SIG-M5 (cell line): ENCODE data around the gene HOXB2.
"Not testable (repeated sequence)": the region's sequence is repeated elsewhere in the genome, so short reads cannot be mapped to it uniquely, and the experiment has no call there.

Experiments used
- DNase-seq: peaks from one replicate; lab custom pipeline; 2025; lab: John Stamatoyannopoulos, UW

The HOXB2 gene

GRCh38 chr17:48514477-48514876 lies 30.4 kb downstream of the HOXB2 start:
- DNase-seq = no peak

GRCh38 chr17:48513666-48514455 lies 31.0 kb downstream of the HOXB2 start:
- DNase-seq = no peak

GRCh38 chr17:48513097-48513496 lies 31.8 kb downstream of the HOXB2 start:
- no peak for DNase-seq

GRCh38 chr17:48510761-48511604 lies 33.9 kb downstream of the HOXB2 start:
- DNase-seq = no peak

- DNase-seq = no peak
Observed at GRCh38 chr17:48510381-48510760, 34.5 kb downstream of the HOXB2 start.

GRCh38 chr17:48509708-48510107 lies 35.2 kb downstream of the HOXB2 start:
- DNase-seq = not testable (repeated sequence)

GRCh38 chr17:48506246-48506645 lies 38.7 kb downstream of the HOXB2 start:
- DNase-seq = no peak

GRCh38 chr17:48505788-48506187 lies 39.1 kb downstream of the HOXB2 start:
- no peak for DNase-seq

- no peak for DNase-seq
Observed at GRCh38 chr17:48504953-48505352, 40.0 kb downstream of the HOXB2 start.

GRCh38 chr17:48503747-48504146 lies 41.2 kb downstream of the HOXB2 start:
- no peak for DNase-seq

GRCh38 chr17:48502901-48503300 lies 42.0 kb downstream of the HOXB2 start:
- no peak for DNase-seq

GRCh38 chr17:48502312-48502711 lies 42.6 kb downstream of the HOXB2 start:
- DNase-seq = no peak

GRCh38 chr17:48500435-48501426 lies 44.2 kb downstream of the HOXB2 start:
- no peak for DNase-seq

- DNase-seq = no peak
Observed at GRCh38 chr17:48499735-48500434, 45.0 kb downstream of the HOXB2 start.

GRCh38 chr17:48499248-48499647 lies 45.7 kb downstream of the HOXB2 start:
- no peak for DNase-seq

GRCh38 chr17:48498164-48498850 lies 46.6 kb downstream of the HOXB2 start:
- no peak for DNase-seq

- no peak for DNase-seq
Observed at GRCh38 chr17:48497103-48497502, 47.8 kb downstream of the HOXB2 start.

GRCh38 chr17:48494335-48494734 lies 50.6 kb downstream of the HOXB2 start:
- DNase-seq = no peak
